GM10847 (cell line): ENCODE data around the gene UTP4.

Experiments
- POLR2A ChIP-seq: IDR thresholded peaks from 2 replicates; pipeline ENCODE4 v1.6.1; 2011; ENCODE audit not compliant: insufficient read length; ENCODE audit errors: extremely low read depth

UTP4 gene

DNA sequence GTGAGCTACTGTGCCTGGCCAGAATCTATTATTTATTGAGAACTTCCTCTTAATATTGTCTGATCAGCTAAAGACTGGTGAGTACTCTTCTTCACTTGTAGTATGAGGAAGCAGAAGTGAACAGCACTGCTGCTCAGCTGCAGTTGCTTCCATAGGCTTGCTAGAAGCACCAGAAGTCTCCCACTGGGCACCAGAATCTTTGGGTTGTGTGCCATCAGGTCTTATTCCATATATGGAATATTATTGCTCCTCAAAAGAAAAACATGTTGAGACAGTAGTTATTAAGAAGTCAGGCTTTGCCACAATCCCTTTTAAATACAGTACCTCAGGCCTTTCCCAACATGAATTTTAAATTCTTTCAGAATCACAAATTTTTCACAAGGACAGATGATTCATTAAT, 71.7 kb downstream of the UTP4 start:
- TF ChIP-seq POLR2A, result no peak

DNA sequence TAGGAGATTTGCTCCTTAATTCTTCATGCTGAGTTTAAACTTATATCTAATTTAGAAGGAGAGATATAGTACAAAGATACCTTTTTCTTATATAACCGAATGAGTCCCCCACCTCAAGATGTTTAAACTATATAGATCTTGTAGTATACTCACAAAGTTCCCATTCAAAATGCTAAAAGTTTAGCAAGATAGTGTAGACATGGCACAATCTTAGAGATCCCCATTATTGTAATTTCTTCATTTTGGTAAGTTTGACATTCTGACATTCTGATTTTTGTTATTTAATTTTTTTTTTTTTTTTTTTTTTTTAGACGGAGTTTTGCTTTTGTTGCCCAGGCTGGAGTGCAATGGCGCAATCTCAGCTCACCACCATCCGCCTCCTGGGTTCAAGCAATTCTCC, 77.3 kb downstream of the UTP4 start:
- TF ChIP-seq POLR2A, result no peak

GRCh38 chr16:69217433-69217832, 85.0 kb downstream of the UTP4 start:
- TF ChIP-seq POLR2A, result no peak
